GM18868 (cell line): Measurements from ENCODE around the gene RBFOX2.
"Not testable (repeated sequence)": the region's sequence is repeated elsewhere in the genome, so short reads cannot be mapped to it uniquely, and the experiment has no call there.

ENCODE experiments used
- ATAC-seq: cut with Tn5 transposase; IDR thresholded peaks from one replicate; pipeline ENCODE4 v1.9.1; 2021; ENCODE audit warnings: mild to moderate bottlenecking, moderate library complexity; ENCODE audit not compliant: unreplicated experiment

RBFOX2 gene

GRCh38 chr22:35746946-35747703 lies 281.5 kb downstream of the RBFOX2 start:
- no peak for ATAC-seq

GRCh38 chr22:35746248-35746647 lies 282.4 kb downstream of the RBFOX2 start:
- no peak for ATAC-seq

- ATAC-seq: no peak
Observed at GRCh38 chr22:35743326-35743860, 285.2 kb downstream of the RBFOX2 start.

- ATAC-seq: no peak
Observed at GRCh38 chr22:35742342-35743100, 286.1 kb downstream of the RBFOX2 start.

GRCh38 chr22:35740616-35741015 lies 288.0 kb downstream of the RBFOX2 start:
- no peak for ATAC-seq

GRCh38 chr22:35739931-35740380 lies 288.7 kb downstream of the RBFOX2 start:
- no peak for ATAC-seq

- no peak for ATAC-seq
Observed at GRCh38 chr22:35739076-35739930, 289.3 kb downstream of the RBFOX2 start.

GRCh38 chr22:35737886-35738285 lies 290.7 kb downstream of the RBFOX2 start:
- ATAC-seq: not testable (repeated sequence)

GRCh38 chr22:35736701-35737100 lies 291.9 kb downstream of the RBFOX2 start:
- no peak for ATAC-seq

GRCh38 chr22:35736166-35736565 lies 292.5 kb downstream of the RBFOX2 start:
- no peak for ATAC-seq

GRCh38 chr22:35735542-35735941 lies 293.1 kb downstream of the RBFOX2 start:
- ATAC-seq: no peak

- ATAC-seq: no peak
Observed at GRCh38 chr22:35734517-35734827, 294.2 kb downstream of the RBFOX2 start.

GRCh38 chr22:35733791-35734516 lies 294.7 kb downstream of the RBFOX2 start:
- ATAC-seq: no peak

GRCh38 chr22:35733036-35733435 lies 295.6 kb downstream of the RBFOX2 start:
- no peak for ATAC-seq

- ATAC-seq: no peak
Observed at GRCh38 chr22:35732116-35732515, 296.5 kb downstream of the RBFOX2 start.

GRCh38 chr22:35731321-35731720 lies 297.3 kb downstream of the RBFOX2 start:
- no peak for ATAC-seq

- ATAC-seq: no peak
Observed at GRCh38 chr22:35729309-35729698, 299.3 kb downstream of the RBFOX2 start.

- ATAC-seq: no peak
Observed at GRCh38 chr22:35728639-35729308, 299.9 kb downstream of the RBFOX2 start.

GRCh38 chr22:35727436-35727835 lies 301.2 kb downstream of the RBFOX2 start:
- ATAC-seq: no peak

- no peak for ATAC-seq
Observed at GRCh38 chr22:35726933-35727332, 301.7 kb downstream of the RBFOX2 start.
